Endothelial cell of umbilical vein (primary cell): ENCODE results near the gene GMPPB. TPM values are rescaled to one million over a fixed set of nuclear protein-coding genes. Genes with fewer than 3 reads are reported as not detected.

ENCODE experiments used
- BruUV-seq: library from RNA; stranded (reverse); fragments of 400-500 nt; replicated peaks from 2 replicates; lab custom pipeline; 2021; lab: Mats Ljungman, UMichigan
- CTCF ChIA-PET: fragments of 300-600, 350-600 bp; sonication (Branson Sonifier 250); formaldehyde crosslinking; loops from one replicate; lab custom pipeline; 2021; ENCODE audit warnings: antibody characterized with exemption, inconsistent platforms; lab: Charles Lee
- POLR2A ChIA-PET: fragments of 300-600, 350-600 bp; sonication (Branson Sonifier 250); formaldehyde crosslinking; loops from one replicate; lab custom pipeline; 2021; ENCODE audit warnings: antibody characterized with exemption, inconsistent platforms; lab: Charles Lee
- DNase-seq: peaks from one replicate; pipeline ENCODE4 v3.0.0-alpha.2; 2011; ENCODE audit warnings: low read depth, low spot score
- FAIRE-seq: peaks from 2 replicates; lab custom pipeline; 2011; peaks lifted over from hg19 to GRCh38; lab: Jason Lieb, UNC
- H2AFZ ChIP-seq: 2 replicates; pipeline ENCODE4 v1.6.0; 2012; ENCODE audit warnings: low read depth, low read length, control low read depth, inconsistent platforms
- H3K27ac ChIP-seq: 2 replicates; pipeline ENCODE4 v1.5.1; 2011; ENCODE audit warnings: low read depth, mild to moderate bottlenecking, control low read depth, low read length, moderate library complexity; ENCODE audit not compliant: insufficient read depth
- H3K27me3 ChIP-seq, 2 experiments: 2 replicates each; pipeline versions ENCODE4 v1.6.0 to v1.6.1; 2011; ENCODE audit warnings: low read length in 2 of 2, mixed read lengths in 1 of 2; ENCODE audit not compliant: control insufficient read depth in 2 of 2, insufficient read depth in 2 of 2
- H3K36me3 ChIP-seq, 2 experiments: 2 replicates in 1 of 2; 3 replicates in 1 of 2; pipeline ENCODE4 v1.5.1; 2011; ENCODE audit warnings: low read length in 2 of 2, mild to moderate bottlenecking in 1 of 2, moderate library complexity in 1 of 2; ENCODE audit not compliant: control insufficient read depth in 2 of 2, insufficient read depth in 2 of 2; ENCODE audit errors: extremely low read depth in 1 of 2
- H3K4me1 ChIP-seq: 3 replicates; pipeline ENCODE4 v1.5.1; 2011; ENCODE audit warnings: mild to moderate bottlenecking, low read length; ENCODE audit not compliant: control insufficient read depth, insufficient read depth; ENCODE audit errors: extremely low read depth
- H3K4me2 ChIP-seq: 2 replicates; pipeline ENCODE4 v1.6.1; 2011; ENCODE audit warnings: low read length, control low read depth, mixed read lengths; ENCODE audit not compliant: insufficient read depth
- H3K4me3 ChIP-seq, 3 experiments: fragments of 200-600 bp in 1 of 3; sonication (generic), shearing (Covaris generic) in 1 of 3; replicated peaks in 1 of 3; 2 replicates each; pipeline ENCODE4 v1.5.1; 2011 to 2016; ENCODE audit warnings: control low read depth in 3 of 3, low read length in 3 of 3, mild to moderate bottlenecking in 2 of 3, inconsistent platforms in 1 of 3, low read depth in 1 of 3, moderate library complexity in 1 of 3; ENCODE audit not compliant: insufficient read depth in 1 of 3
- H3K79me2 ChIP-seq: 2 replicates; pipeline ENCODE4 v1.6.0; 2012; ENCODE audit warnings: low read length, inconsistent platforms; ENCODE audit not compliant: control insufficient read depth, insufficient read depth
- H3K9ac ChIP-seq: replicated peaks from 2 replicates; pipeline ENCODE3; 2011; ENCODE audit warnings: low read length, control low read depth; ENCODE audit not compliant: insufficient read depth; ENCODE audit errors: extremely low read depth
- H3K9me1 ChIP-seq: replicated peaks from 3 replicates; pipeline ENCODE4 v1.6.0; 2011; ENCODE audit warnings: mild to moderate bottlenecking, low read length; ENCODE audit not compliant: control insufficient read depth, insufficient read depth; ENCODE audit errors: extremely low read depth
- H3K9me3 ChIP-seq: replicated peaks from 2 replicates; pipeline ENCODE4 v1.5.1; 2012; ENCODE audit warnings: low read length, inconsistent platforms; ENCODE audit not compliant: control insufficient read depth, insufficient read depth
- H4K20me1 ChIP-seq: replicated peaks from 2 replicates; pipeline ENCODE3; 2011; ENCODE audit warnings: mild to moderate bottlenecking, low read length; ENCODE audit not compliant: control insufficient read depth, insufficient read depth; ENCODE audit errors: extremely low read depth
- EZH2 ChIP-seq: IDR thresholded peaks from 2 replicates; pipeline ENCODE4 v1.6.1; 2012; ENCODE audit warnings: borderline replicate concordance, low read depth, mild to moderate bottlenecking, moderate library complexity, low read length, inconsistent platforms; ENCODE audit not compliant: severe bottlenecking
- FOS ChIP-seq: IDR thresholded peaks from 2 replicates; pipeline ENCODE4 v1.6.1; 2011; ENCODE audit warnings: mild to moderate bottlenecking, low read length, moderate library complexity, borderline replicate concordance; ENCODE audit not compliant: insufficient read depth
- GATA2 ChIP-seq: IDR thresholded peaks from 2 replicates; pipeline ENCODE4 v1.7.0; 2011; ENCODE audit warnings: low read depth, mild to moderate bottlenecking, moderate library complexity, mixed read lengths, low read length; ENCODE audit not compliant: insufficient read length, insufficient read depth
- JUN ChIP-seq: IDR thresholded peaks from 2 replicates; pipeline ENCODE4 v1.6.1; 2011; ENCODE audit warnings: borderline replicate concordance, low read depth; ENCODE audit not compliant: insufficient read length, insufficient read depth
- MYC ChIP-seq: IDR thresholded peaks from one replicate; pipeline ENCODE4 v1.6.1; 2011; ENCODE audit warnings: mild to moderate bottlenecking, low read depth, low read length
- POLR2A ChIP-seq: IDR thresholded peaks from 2 replicates; pipeline ENCODE4 v1.6.1; 2012; ENCODE audit warnings: low read depth, mild to moderate bottlenecking, control low read depth, low read length
- POLR2AphosphoS5 ChIP-seq: IDR thresholded peaks from 2 replicates; pipeline ENCODE4 v1.6.1; 2012; ENCODE audit warnings: low read depth, mild to moderate bottlenecking, control low read depth, low read length, moderate library complexity; ENCODE audit not compliant: insufficient read depth
- dilution Hi-C: fragments of 300-500 bp; cut with MboI; formaldehyde crosslinking; loops from one replicate; pipeline ENCODE4 v1.15.0; 2019; ENCODE audit warnings: low sequenced_read_pairs; ENCODE audit not compliant: extremely low pct_ligation_motif_present
- intact Hi-C: fragments of 100-400 bp; cut with micrococcal nuclease; formaldehyde crosslinking; loops from one replicate; pipeline ENCODE4 v1.10.0; 2022
- polyA plus RNA-seq, 4 experiments: library from polyadenylated mRNA; depleted of rRNA in 3 of 4; stranded (reverse) in 3 of 4; unstranded in 1 of 4; fragments of >200 nt; gene quantifications; 2 replicates each; pipeline versions ENCODE4 v1.2.1 to v1.2.3, GENCODE V29; 2011 to 2012; ENCODE audit warnings: missing spikeins in 1 of 4
- total RNA-seq: library from RNA; stranded (reverse); gene quantifications from 2 replicates; pipeline ENCODE4 v1.2.3, GENCODE V29; 2021
- TF ChIP-seq, protein P1 (sequence below): IDR thresholded peaks from 2 replicates; pipeline ENCODE4 v1.6.1; 2011; ENCODE audit not compliant: insufficient read depth, insufficient read length
- TF ChIP-seq, protein P2 (sequence below), 2 donors: IDR thresholded peaks; 1 replicate in 1 of 2; 2 replicates in 1 of 2; pipeline ENCODE4 v1.5.1; 2011; ENCODE audit warnings: low read length in 2 of 2, mild to moderate bottlenecking in 2 of 2, moderate library complexity in 2 of 2, control low read depth in 1 of 2, inconsistent platforms in 1 of 2, low read depth in 1 of 2; ENCODE audit not compliant: insufficient read depth in 1 of 2; ENCODE audit errors: extremely low read depth in 1 of 2

The GMPPB gene
- total and polyA plus RNA-seq, 2 donors (not counting 3 experiments of a cell fraction or from before 2014, with no cell fraction given) = 52.5 to 62.0 TPM

DNA sequence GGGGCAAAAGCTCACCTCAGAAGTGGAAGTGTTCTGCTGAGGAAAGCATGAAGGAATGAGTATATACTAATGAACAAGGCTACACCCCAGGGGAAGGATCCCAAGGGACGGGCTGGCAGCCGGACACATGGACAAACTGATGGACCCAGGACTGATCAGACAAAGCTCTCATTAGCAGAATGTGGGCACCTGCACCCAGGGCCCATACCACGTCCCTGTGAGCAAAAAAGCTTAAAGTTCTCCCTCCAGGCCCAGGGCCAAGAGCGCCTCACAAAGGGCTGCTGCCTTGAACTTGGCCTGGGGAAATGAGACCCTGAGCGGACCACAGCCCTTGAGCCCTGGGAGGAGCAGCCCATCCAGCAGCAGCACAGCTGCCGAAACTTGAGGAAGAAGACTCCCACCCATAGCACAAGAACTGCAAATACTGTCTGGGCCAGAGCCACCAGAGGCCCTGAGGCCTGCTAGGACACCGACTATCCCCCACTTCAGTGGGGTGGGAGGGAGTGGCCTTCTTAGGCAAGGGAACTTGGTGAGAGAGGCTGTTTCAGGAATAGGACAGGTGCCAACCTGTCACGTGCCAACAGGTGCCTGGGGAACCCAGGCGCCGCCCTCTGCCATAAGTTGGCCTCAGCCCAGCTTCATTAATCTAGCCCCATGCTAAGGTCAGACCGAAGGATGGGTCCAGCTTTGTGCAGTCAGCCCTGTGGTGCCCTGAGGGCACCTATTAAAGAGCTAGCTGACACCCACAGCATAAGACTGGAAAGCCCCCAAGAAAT lies 2.3 kb upstream of the GMPPB start:
- peaks cover 13% of the 10 kb centered on the region for H3K79me2 ChIP-seq
- intact Hi-C loops (loop anchor here (10.0 kb wide), 1 partner anchor 359 kb away; the partner anchor contains the start of gene RBM5), dilution Hi-C loops (no loop called here)
- no peaks in the 10 kb centered on the region for H3K9me1 ChIP-seq
- no peaks in the 10 kb centered on the region for H3K9me3 ChIP-seq
- no peak overlapping the region for H2AFZ ChIP-seq
- H3K9ac ChIP-seq = no peak overlapping the region
- FAIRE-seq = no peak
- ChIA-PET POLR2A (no interaction called here), CTCF (no interaction called here)
- H3K4me2 ChIP-seq = no peak overlapping the region
- TF ChIP-seq POLR2AphosphoS5 (no peak), EZH2 (no peak), POLR2A (no peak), GATA2 (no peak), FOS (no peak), MYC (no peak), JUN (no peak)
- TF ChIP-seq, protein P1, sequence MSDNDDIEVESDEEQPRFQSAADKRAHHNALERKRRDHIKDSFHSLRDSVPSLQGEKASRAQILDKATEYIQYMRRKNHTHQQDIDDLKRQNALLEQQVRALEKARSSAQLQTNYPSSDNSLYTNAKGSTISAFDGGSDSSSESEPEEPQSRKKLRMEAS = no peak
- TF ChIP-seq, protein P2, sequence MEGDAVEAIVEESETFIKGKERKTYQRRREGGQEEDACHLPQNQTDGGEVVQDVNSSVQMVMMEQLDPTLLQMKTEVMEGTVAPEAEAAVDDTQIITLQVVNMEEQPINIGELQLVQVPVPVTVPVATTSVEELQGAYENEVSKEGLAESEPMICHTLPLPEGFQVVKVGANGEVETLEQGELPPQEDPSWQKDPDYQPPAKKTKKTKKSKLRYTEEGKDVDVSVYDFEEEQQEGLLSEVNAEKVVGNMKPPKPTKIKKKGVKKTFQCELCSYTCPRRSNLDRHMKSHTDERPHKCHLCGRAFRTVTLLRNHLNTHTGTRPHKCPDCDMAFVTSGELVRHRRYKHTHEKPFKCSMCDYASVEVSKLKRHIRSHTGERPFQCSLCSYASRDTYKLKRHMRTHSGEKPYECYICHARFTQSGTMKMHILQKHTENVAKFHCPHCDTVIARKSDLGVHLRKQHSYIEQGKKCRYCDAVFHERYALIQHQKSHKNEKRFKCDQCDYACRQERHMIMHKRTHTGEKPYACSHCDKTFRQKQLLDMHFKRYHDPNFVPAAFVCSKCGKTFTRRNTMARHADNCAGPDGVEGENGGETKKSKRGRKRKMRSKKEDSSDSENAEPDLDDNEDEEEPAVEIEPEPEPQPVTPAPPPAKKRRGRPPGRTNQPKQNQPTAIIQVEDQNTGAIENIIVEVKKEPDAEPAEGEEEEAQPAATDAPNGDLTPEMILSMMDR (IDR thresholded peaks at IDR 0.05; ENCODE audit: extremely low read depth in 1 of 2, insufficient read depth in 1 of 2, low read depth in 1 of 2, low read length in 2 of 2) = no peak
- H3K4me1 ChIP-seq = peaks cover 12% of the 10 kb centered on the region
- no peaks in the 10 kb centered on the region for H3K27me3 ChIP-seq
- H3K27ac ChIP-seq = no peak overlapping the region
- H3K36me3 ChIP-seq = peaks cover 4 to 38% of the 10 kb centered on the region in 2 experiments
- DNase-seq = no peak
- no TSS peak for BruUV-seq
- H3K4me3 ChIP-seq = no peak overlapping the region
- no peaks in the 10 kb centered on the region for H4K20me1 ChIP-seq
